ENCODE data around the gene CAMTA1.

- TF ChIP-seq CTCF (IDR thresholded peaks at IDR 0.05) (no peak), POLR2AphosphoS5 (IDR thresholded peaks at IDR 0.05; ENCODE audit: low read depth, low read length) (no peak), REST (IDR thresholded peaks at IDR 0.05; ENCODE audit: insufficient read depth in 1 of 2, low read depth in 2 of 2, low read length in 1 of 2) (no peak), TCF7L2 (IDR thresholded peaks at IDR 0.05; ENCODE audit: low read depth, low read length) (no peak)
Measured at GRCh38 chr1:7177021-7177420, 391.8 kb downstream of the CAMTA1 start.
